CD4-positive, alpha-beta T cell treated with Interleukin-17A for 4 hours (primary cell): ENCODE data around the gene MPZ.
"Not testable (repeated sequence)": the region's sequence is repeated elsewhere in the genome, so short reads cannot be mapped to it uniquely, and the experiment has no call there.

ENCODE experiments used
- DNase-seq: peaks from one replicate; pipeline ENCODE4 v3.0.0-alpha.2; 2020; ENCODE audit warnings: mixed read lengths

Gene MPZ

DNA sequence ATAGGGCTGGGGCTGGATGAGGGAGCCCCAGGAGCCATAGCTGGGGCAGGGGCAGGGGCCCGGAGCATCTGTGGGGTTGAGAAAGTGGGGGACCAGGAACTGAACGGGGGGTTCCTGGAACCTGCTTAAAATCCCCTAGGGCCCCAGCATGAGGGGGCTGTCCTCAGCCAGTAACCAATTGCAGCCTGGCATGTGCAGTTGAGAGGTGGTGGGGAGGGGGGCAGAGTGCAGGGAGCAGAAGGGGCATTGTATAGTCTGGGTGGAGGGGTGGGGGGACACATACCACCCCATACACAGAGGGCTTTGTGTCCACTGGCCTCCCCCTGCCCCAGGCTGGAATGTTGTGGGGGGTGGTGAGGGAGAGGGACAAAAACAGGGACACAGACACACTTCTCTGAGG, at the start of gene MPZ:
Gene MPZ, minus strand, starts transcription at position 101 of the 400 bp plus-strand sequence. Its CDS starts 63 bp downstream, at position 38.
- DNase-seq: no peak

DNA sequence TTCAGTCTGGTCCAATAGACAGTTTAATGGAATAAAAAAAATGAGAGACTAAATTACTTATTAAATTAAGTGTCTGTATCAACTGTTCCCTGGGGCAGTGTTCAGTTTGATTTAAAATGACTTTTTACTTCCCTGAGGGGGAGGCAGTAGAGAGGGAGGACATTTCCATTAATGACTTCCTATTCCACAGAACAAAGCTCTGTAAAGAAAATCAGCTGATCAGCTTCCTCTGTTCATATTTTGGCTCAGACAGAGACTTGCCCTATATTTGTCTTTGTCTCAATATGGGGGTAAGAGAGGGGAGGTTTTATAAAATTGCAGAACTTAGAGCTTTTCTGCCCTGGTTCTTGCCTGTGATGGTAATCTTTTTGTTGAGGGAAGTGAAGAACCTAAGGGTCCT, 49.5 kb upstream of the MPZ start:
- no peak for DNase-seq

DNA sequence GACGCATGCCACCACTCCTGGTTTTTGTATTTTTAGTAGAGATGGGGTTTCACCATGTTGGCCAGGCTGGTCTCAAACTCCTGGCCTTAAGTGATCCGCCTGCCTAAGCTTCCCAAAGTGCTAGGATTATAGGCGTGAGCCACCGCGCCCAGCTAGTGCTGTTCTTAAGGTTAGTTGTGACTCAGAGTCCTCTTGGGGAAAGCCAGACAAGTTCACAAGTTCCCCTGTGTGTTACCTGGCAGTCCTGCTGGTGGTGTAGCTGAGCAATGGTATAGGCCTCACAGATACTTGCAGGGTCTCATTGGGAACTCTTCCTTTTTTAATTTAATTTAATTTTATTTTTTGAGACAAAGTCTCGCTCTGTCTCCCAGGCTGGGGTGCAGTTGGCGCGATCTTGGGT, 47.3 kb upstream of the MPZ start:
- DNase-seq: no peak

DNA sequence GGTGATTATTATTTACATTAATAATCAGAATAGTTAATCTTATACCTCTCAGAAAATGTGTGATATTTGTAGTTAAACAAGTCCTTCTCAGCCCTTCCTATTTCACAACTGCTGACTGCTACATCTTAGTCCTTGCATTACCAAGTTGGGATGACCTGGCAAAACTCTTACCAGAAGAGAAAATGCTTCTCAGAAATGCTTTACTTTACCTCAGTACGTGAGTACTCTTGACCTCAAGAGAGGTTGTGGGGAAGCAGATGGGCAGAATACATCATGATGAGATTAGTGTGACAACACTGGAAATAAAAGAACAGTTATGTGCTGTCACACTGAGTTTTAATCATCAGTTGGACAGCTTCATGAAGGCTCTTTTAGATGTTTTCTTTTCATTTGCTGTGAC, 41.7 kb upstream of the MPZ start:
- no peak for DNase-seq

DNA sequence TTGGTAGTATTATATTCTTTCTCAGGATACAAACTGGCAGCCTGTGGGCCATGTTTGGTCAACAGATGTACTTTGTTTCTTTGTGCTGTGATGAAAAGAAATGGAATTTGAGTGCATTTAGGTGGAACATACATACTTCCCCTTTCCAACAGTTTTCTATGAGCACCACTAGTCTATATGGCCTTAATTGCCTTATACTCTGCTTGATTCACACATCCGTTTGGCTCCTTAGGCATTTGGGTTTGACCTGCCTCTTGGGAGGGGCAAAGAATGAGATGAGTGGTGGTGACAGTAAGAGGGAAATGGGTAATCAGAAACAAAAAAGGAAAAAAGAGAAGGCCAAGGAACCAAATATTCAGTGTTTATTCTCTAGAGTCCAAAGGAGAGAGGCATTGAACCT, 40.9 kb upstream of the MPZ start:
- DNase-seq: no peak

GRCh38 chr1:161342821-161343220, 33.1 kb upstream of the MPZ start:
- DNase-seq: no peak

GRCh38 chr1:161342177-161342576, 32.4 kb upstream of the MPZ start:
- no peak for DNase-seq

- no peak for DNase-seq
Measured at GRCh38 chr1:161335796-161336195, 26.0 kb upstream of the MPZ start.

- DNase-seq: no peak
Measured at GRCh38 chr1:161333166-161333565, 23.4 kb upstream of the MPZ start.

DNA sequence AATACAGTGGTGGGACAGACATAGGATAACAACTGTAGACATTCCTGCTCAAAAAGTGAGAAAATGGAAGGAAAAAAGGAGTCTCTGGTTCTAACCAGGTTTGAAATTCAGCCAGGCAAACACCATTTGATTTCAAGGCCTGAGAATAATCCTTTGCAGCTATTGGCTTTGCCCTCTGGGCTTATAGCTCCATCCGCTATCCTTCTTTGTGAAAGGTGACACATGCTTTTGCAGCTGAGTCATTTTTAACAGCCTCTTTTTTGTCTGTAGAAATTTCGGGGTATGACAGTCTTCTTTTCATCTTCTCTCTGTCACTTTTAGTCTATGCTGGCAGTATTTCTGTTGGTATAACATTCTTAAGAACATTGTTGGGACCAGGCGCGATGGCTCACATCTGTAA, 20.6 kb upstream of the MPZ start:
- no peak for DNase-seq

DNA sequence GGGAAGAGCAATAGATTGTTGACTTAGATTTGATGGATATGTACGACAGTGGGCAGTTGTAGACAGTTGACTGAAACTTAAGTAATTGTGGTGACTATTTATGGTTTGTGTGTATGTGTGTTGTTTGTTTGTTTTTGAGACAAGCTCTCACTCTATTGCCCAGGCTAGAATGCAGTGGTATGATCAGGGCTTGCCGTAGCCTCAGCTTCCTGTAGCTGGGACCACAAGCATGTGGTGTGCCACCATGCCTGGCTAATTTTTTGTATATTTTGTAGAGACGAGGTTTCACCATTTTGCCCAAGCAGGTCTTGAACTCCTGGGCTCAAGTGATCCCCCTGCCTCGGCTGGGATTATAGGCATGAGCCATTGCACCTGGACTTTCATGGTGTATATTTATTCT, 14.3 kb upstream of the MPZ start:
- no peak for DNase-seq

GRCh38 chr1:161315841-161316674, 6.3 kb upstream of the MPZ start:
- not testable (repeated sequence) for DNase-seq

DNA sequence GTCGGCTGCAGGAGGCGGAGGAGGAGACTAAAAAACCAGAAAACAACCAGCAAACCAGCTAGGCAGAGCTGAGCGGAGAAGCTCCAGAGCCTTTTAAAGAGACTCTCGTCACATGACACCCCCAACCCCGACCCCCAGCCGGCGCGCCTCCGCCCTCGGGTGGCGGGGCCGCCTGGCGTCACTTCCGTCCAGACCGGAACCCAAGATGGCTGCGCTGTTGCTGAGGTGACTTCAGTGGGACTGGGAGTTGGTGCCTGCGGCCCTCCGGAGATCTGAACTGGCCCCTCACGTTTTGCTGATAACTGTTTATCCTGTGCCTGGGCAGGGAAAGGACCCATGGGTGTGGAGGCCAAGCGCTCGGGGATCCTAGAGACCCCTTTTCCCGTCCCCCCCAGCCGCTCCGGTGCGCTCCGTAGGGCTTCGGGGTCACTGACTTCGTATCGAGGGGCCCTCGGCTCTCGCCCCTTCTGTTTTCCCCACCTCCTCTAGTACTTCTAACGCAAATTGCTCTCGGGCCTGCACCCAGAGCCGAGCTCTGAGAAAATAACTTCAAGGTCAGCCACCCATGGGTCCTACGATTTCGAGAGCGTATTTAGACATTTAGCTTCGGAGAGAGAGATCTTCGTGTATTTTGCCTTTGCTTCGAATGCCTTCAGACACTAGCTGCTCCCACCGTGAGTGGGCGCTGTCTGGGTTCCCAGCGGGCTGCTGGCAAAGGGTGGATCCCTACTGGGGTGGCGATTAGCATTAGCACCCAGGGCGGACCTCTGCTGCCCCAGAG, 4.6 kb upstream of the MPZ start, which contains the start of gene SDHC:
Gene SDHC, plus strand, starts transcription at position 181 of the 781 bp plus-strand sequence. Its CDS starts 25 bp downstream, at position 206.
- peak; percentile 92 for DNase-seq

DNA sequence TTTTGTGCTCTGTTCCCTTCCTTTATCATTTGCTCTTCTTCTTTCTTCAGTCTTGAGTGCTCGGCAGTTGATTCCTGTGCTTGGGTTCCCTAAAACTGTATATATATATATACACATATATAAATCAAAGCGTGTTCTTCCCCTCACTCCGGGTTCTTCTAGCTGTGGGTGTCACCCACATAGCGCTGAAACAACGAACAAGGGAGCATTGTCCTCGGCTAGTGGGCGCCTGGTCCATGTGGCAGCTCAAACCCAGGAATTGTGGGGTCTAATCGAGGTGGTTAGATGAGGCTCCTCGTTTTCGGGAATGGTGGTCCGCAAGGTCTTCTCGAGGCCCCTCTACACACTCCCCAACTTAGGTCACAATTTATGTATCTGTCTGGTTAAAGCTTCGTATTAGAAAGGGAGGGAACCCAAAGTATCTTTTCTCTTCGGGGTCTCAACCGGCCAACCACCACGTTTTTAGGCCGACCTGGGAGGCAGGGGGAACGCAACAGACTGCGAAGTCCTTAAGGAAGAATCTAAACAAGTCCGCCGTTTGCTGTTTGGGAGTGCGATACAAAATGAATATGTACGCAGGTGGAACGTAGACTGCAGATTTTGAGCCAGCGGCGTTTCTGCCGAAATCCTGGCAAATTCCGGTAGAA, 3.9 kb upstream of the MPZ start:
- no peak for DNase-seq

DNA sequence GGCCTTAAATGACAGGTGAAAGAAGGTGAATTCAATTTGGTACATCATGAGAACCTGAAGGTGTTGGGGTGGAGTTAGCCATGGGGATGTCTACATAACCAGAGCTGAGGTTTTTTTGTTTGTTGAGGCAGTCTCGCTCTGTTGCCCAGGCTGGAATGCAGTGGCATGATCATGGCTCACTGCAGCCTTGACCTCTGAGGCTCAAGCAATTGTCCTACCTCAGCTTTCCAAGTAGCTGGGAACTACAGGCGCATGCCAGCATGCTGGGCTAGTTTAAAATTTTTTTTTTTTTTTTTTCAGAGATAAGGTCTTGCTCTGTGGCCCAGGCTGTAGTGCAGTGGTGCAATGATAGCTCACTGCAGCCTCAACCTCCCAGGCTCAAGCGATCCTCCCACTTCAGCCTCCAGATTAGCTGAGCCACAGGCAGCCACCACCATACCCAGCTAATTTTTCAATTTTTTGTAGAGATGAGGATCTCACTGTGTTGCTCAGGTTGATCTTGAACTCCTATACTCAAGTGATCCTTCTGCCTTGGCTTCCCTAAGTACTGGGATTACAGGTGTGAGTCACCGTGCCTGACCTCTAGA, 1.9 kb upstream of the MPZ start:
- DNase-seq: no peak

DNA sequence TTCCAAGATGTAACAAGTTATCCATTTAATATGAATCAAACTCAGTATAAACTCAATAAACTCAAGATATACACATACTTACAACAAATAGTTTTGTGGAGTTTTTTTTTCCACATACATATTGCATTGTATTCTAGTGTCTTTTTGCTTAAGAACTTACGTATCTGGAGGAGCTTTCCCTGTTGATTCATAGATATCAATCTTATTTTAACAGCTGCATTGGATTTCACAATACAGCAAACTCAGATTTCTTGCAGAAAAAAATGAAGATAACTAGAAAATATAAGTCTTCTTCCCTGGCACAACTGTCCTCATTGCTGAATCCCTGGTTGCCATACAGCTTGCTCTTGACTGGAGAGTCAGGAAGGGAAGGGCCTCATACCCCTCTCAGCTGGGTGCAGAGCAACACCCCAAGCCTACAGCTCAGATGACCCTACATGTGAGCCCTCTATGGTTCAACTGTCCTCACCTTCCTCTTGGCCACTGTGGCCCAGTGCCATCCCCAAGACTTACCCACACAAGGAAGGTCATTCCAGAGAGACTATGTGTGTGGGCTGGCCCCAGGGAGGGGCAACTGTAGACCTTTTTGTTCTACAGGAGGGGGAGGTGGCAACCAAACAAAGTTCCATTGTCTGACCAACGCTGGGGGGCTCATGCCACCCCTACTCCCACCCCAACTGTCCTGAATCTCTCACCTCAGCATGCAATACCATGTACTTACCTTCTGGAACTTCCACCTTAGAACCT, 1.7 kb downstream of the MPZ start:
- DNase-seq: no peak

- no peak for DNase-seq
Measured at GRCh38 chr1:161307230-161307768, 2.5 kb downstream of the MPZ start.

- DNase-seq: peak; percentile 95
Measured at GRCh38 chr1:161305867-161306519, 3.8 kb downstream of the MPZ start.

DNA sequence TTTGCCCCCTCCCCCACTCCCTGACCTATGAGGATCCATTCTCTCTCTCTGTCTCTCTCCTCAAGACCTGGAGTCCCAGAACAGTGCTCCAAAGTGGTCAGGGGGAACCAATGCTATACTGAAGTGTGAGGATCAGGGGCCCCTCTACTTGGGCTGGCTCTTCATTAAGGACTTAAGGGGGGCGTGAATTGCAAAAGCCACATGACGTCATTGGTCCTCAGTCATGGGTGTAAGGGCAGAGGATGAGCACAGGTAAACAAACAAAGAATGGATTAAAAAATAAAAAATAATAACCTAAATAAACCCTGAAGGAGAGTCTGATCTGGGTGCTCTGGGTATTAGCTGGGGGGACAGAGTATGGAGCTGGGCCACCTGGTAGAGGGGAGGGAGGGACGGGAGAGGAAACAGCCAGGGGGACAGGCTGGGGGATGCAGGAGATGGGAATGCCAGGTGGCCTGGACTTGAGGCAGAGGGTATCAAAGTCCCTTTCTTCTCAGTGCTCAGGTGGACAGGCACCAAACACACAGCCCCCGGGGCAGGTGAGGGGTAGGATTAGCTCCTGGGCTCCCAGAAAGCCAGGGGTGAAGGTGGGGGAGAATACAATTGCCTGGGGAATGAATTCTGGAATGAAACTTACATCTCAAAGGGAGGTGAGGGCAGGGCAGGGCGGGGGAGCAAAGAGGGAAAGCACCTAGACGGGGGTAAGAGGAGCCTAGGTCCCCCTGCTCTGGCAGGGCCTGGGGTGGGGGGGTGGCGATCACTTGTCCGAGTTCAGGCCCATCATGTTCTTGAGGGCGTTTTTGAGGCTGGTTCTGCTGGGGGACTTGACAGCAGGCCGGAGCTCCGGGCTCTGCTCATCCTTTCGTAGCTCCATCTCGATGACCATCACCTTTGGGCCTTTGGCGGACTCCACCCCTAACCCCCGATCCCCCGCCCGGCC, 4.6 kb downstream of the MPZ start:
- no peak for DNase-seq

DNA sequence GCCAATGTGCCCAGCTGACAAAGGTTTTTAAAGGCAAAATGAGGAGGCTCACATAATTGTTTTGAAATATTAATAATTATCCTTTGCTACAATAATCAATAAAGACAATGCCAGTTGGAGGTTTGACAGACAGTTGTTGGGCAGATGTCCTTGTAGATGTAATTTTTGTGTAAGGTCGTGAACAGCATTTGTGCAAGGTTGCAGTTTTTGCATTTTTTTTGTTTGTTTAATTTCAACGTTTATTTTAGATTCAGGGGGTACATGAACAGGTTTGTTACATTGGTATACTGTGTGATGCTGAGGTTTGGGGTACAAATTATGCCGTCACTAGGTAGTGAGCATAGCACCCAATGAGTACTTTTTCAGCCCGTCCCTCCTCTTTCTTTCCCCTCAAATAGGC, 9.3 kb downstream of the MPZ start:
- no peak for DNase-seq
